ENCODE data around the gene ING1. TPM values are rescaled to one million over a fixed set of nuclear protein-coding genes. Genes with fewer than 3 reads are reported as not detected.
"Not testable (repeated sequence)": the region's sequence is repeated elsewhere in the genome, so short reads cannot be mapped to it uniquely, and the experiment has no call there.

The ING1 gene
- polyA plus RNA-seq, 1 donor = 26.4 TPM

- no peak for DNase-seq
Measured at GRCh38 chr13:110689041-110689440, 24.5 kb upstream of the ING1 start.

GRCh38 chr13:110689711-110690110 is 23.8 kb upstream of the ING1 start:
- no peak for DNase-seq

GRCh38 chr13:110690516-110690915 is 23.0 kb upstream of the ING1 start:
- no peak for DNase-seq

- DNase-seq = not testable (repeated sequence)
Measured at GRCh38 chr13:110695774-110696173, 17.7 kb upstream of the ING1 start.

- no peak for DNase-seq
Measured at GRCh38 chr13:110696776-110697175, 16.7 kb upstream of the ING1 start.

GRCh38 chr13:110697842-110698241 is 15.7 kb upstream of the ING1 start:
- no peak for DNase-seq

- no peak for DNase-seq
Measured at GRCh38 chr13:110698689-110699088, 14.8 kb upstream of the ING1 start.

GRCh38 chr13:110699148-110700145 is 14.1 kb upstream of the ING1 start:
- DNase-seq = no peak

- DNase-seq = no peak
Measured at GRCh38 chr13:110700186-110700585, 13.3 kb upstream of the ING1 start.

GRCh38 chr13:110700641-110701040 is 12.9 kb upstream of the ING1 start:
- no peak for DNase-seq

- not testable (repeated sequence) for DNase-seq
Measured at GRCh38 chr13:110701061-110701460, 12.4 kb upstream of the ING1 start.

- no peak for DNase-seq
Measured at GRCh38 chr13:110702089-110702488, 11.4 kb upstream of the ING1 start.

GRCh38 chr13:110702591-110703526 is 10.6 kb upstream of the ING1 start:
- DNase-seq = no peak

GRCh38 chr13:110705356-110705825 is 8.1 kb upstream of the ING1 start:
- DNase-seq = no peak

- peak; percentile 94 for DNase-seq
Measured at GRCh38 chr13:110705826-110706569, 7.5 kb upstream of the ING1 start, which contains the start of gene CARS2. Gene CARS2 (minus strand): TSS chr13:110706116. CDS start chr13:110706093, 23 bp downstream.

GRCh38 chr13:110706570-110707372 is 6.7 kb upstream of the ING1 start:
- DNase-seq = no peak

- peak; percentile 89 for DNase-seq
Measured at GRCh38 chr13:110712081-110712848, 1.2 kb upstream of the ING1 start.

- peak; percentile 100 for DNase-seq
Measured at GRCh38 chr13:110712849-110713641, 455 bp upstream of the ING1 start.

All from left kidney (tissue), 2 donors.